T-helper 2 cell treated with Interferon-gamma antibody and Interleukin-4, amounts not matched to agents 100 ng/mL and 5 ng/mL, for 36 hours (primary cell): Measurements from ENCODE around the gene LY6G6F. TPM values are rescaled to one million over a fixed set of nuclear protein-coding genes. Genes with fewer than 3 reads are reported as not detected.

ENCODE experiments used
- intact Hi-C: fragments of 100-400 bp; cut with micrococcal nuclease; formaldehyde crosslinking; loops from one replicate; pipeline ENCODE4 v1.15.1; 2023
- total RNA-seq: library from RNA; stranded (reverse); gene quantifications from 2 replicates; pipeline ENCODE4 v1.2.3, GENCODE V29; 2022

Gene LY6G6F
- total RNA-seq, 1 donor from 2014 or later = not detected

DNA sequence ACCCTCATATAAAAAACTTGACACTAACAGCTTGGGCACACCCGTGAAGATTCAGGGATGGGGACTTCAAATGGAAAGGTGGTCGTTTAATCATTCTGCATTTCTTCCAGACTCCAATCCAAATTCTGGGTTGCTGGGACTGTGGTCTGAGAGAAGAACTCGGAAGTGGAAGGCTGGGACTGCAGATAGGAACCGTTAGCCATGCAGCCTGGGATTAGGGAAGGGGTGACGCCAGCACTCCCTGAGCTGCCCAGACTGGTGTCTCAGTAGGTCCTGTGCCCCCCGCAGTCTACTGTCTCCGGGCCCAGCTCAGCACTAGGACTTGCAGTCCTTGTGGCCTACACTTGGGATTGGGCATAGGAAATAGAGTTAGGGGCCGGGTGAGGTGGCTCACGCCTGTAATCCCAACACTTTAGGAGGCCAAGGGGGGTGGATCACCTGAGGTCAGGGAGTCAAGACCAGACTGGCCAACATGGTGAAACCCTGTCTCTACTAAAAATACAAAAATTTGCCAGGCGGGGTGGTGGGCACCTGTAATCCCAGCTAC, 30.2 kb downstream of the LY6G6F start:
- intact Hi-C loops = loop anchor here (2.0 to 10.0 kb wide), 5 partner anchors 85 to 1235 kb away; partner anchors contain the start of genes AGPAT1, ATF6B, ATP6V1G2 and BAG6

DNA sequence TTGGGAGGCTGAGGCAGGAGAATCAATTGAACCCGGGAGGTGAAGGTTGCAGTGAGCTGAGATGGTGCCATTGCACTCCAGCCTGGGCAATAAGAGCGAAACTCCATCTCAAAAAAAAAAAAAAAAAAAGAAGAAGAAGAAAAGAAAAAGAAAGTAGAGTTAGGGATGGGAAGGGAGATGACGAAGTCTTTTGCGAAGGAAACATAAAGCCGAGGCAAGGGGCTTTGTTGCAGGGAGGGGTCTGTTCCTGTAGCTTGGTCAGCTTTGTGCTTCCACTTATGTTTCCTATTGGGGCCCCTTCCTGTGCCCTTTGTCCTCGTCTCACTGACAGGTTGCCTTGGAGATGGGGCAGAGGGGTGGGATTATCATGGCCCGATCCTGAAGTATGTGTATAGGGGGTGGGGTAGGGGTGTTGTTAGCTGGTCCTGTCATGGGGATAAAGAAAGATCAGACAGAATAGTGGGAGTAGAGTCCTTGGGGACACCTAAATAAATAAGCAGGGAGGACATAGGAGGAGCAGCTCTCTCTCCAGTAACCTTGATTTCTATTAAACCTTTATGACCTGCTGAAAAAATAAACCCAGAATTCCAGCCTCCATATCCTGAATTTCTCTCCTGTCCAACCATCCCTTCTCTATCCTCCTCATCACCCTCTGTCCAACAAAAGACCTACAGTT, 30.8 kb downstream of the LY6G6F start:
- intact Hi-C loops = loop anchor here (2.0 to 10.0 kb wide), 5 partner anchors 85 to 1235 kb away; partner anchors contain the start of genes AGPAT1, ATF6B, ATP6V1G2 and BAG6

- intact Hi-C loops = loop anchor here (1.0 to 10.0 kb wide), 9 partner anchors 9 to 1234 kb away; partner anchors contain the start of genes AGPAT1, ATF6B, ATP6V1G2 and BAG6
Measured at GRCh38 chr6:31737991-31738979, 31.6 kb downstream of the LY6G6F start.

DNA sequence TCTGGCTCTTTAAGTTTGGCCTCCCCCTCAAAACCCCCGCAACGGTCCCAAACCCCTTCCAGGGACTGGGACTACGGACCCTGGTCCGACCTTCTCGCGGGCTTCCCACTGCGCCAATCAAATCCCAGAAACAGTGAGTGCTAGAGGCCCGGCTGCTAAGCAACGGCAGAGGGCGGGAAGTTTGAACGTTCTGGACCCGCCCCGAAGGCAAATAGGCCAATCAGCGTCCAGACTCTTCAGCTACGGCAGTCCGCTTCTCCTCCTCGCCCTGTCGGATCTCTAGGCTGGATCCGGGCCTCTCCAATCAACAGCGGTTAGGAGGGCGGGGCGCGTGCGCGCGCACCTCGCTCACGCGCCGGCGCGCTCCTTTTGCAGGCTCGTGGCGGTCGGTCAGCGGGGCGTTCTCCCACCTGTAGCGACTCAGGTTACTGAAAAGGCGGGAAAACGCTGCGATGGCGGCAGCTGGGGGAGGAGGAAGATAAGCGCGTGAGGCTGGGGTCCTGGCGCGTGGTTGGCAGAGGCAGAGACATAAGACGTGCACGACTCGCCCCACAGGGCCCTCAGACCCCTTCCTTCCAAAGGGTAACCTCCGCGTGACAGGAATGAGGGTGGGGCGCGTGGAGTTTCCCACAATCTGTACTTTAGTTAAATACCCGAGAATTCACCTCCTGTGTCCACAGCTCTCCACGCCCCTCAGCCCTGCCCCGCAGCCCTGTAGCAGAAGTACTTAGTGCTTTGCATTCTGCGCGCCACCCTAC, 33.2 kb downstream of the LY6G6F start, which contains the start of gene MSH5:
MSH5 (plus strand) TSS at position 367 of the 758 bp plus-strand sequence. CDS start 462 bp downstream, outside the sequence.
- intact Hi-C loops = loop anchor here (1.0 to 10.0 kb wide), 8 partner anchors 37 to 1232 kb away; partner anchors contain the start of genes ABHD16A, AGPAT1, ATP6V1G2 and BAG6

DNA sequence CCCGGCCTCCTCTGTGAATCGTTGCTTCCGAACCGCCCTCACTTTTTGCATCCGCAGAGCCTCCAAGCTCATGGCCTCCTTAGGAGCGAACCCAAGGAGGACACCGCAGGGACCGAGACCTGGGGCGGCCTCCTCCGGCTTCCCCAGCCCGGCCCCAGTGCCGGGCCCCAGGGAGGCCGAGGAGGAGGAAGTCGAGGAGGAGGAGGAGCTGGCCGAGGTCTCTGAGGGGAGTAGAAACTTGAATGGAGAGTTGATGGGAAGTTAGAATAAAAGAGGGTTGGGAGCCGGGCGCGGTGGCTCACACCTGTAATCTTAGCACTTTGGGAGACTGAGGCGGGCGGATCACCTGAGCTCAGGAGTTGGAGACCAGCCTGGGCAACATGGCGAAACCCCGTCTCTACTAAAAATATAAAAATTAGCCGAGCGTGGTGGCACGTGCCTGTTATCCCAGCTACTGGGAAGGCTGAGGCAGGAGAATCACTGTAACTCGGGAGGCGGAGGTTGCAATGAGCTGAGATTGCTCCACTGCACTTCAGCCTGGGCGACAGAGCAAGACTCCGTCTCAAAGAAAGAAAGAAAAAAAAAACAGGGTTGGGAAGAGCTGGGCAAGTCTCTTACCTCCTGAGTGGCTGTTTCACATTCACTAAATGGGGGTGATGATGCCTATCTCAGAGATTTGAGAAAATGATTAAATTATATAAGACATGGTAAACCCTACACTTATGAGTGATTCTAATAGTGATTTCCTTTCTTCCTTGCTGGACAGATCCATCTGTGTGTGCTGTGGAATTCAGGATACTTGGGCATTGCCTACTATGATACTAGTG, 33.9 kb downstream of the LY6G6F start:
- intact Hi-C loops = no loop called here

- intact Hi-C loops = no loop called here
Measured at GRCh38 chr6:31741815-31742214, 35.1 kb downstream of the LY6G6F start.

DNA sequence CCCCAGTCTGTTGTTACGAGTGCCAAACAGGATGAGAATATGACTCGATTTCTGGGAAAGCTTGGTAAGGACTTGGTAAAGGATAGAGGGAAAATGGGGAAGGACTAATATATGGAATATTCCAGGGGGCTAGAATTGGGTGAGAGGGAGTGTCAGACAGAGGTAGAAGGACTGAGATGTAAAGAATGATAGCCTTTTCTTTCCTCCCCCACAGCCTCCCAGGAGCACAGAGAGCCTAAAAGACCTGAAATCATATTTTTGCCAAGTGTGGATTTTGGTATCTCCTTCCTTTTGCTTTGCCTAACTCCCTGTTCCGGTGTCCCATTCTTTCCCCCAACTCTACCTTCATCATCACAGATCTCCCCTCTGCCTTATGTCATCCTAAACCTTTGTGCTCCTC, 36.2 kb downstream of the LY6G6F start:
- intact Hi-C loops = no loop called here

DNA sequence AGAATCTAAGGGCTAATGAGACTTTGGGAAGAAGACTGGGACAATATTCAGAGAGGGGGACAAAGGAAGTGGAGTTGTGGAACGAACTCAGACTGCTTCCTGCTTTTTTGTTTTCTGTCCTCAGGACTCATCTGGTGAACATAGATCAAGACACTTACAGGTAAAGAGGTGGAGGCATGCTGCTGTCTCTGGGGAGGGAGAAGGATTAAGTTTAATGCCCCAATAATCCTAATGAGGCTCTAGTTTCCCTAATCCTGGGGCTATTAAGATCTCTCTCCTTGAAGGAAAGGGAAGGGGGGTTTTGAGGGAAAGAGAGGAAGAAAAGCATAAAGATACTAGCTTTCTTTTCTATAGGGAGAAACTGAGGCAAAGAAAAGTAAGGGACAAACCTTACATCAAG, 37.8 kb downstream of the LY6G6F start:
- intact Hi-C loops = no loop called here

GRCh38 chr6:31749301-31750036, 42.8 kb downstream of the LY6G6F start:
- intact Hi-C loops = no loop called here

DNA sequence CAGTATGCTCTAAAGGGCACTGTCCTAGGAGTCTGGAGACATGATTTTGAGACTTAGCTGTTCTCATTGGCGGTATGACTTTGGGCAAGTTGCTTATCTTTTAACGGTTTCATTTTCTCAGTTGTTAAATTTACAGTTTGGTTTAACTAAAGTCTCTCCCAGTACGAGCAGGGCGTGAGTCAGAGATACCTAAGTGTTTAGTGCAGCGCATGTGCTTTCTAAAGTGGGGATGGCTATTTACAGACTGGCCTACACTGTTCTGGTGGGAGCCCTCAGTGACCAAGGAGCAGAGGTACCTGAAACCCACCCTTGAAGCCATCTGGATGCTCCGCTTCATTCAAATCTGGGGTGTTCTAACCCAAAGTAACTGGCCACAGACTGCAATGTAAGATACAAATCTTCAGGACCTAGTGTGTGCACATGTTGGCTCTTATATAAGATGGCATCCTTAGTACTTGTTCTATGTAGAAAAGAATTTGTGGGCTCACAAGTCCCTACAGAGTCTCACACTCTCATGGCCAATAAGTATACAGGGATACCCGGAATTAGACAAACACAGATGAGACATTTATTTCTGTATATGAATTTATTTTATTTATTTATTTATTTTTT, 43.9 kb downstream of the LY6G6F start:
- intact Hi-C loops = no loop called here

GRCh38 chr6:31752739-31753319, 46.2 kb downstream of the LY6G6F start:
- intact Hi-C loops = no loop called here

DNA sequence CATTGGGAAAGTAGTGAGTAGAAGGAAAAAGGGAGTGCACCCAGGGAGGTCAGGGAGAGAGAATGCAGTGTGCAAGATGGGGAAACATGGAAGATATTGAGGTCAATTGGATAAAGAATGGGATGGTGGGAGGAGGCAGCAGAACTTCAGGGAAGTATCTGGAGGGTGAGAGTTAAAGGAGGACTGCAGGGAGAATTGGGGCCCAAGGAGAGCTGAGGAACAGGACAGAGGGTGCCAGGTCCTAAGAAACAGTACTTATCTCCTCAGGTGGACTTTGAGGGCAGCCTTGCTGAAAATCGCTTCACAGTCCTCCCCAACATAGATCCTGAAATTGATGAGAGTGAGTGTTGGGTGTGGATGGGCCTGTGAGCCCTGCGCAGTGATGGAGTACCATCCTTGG, 51.6 kb downstream of the LY6G6F start:
- intact Hi-C loops = no loop called here

Other genes starting within 250 kb of the LY6G6F start
- 51.2 and 54.9 TPM in 2 replicates for gene MICB, start 208.7 kb upstream of the LY6G6F start, total RNA-seq
- not detected in 2 replicates for gene MCCD1, start 177.9 kb upstream of the LY6G6F start, total RNA-seq
- 431 and 439 TPM in 2 replicates for gene DDX39B, start 164.9 kb upstream of the LY6G6F start, total RNA-seq
- 1.3 and 1.7 TPM in 2 replicates for gene ATP6V1G2, start 160.3 kb upstream of the LY6G6F start, total RNA-seq
- gene NFKBIL1, start 159.3 kb upstream of the LY6G6F start, total RNA-seq = 14.3 and 16.3 TPM in 2 replicates
- 29.4 and 30.0 TPM in 2 replicates for gene LTA, start 134.6 kb upstream of the LY6G6F start, total RNA-seq
- 45.3 and 45.8 TPM in 2 replicates for gene TNF, start 131.3 kb upstream of the LY6G6F start, total RNA-seq
- 767 and 782 TPM in 2 replicates for gene LTB, start 124.4 kb upstream of the LY6G6F start, total RNA-seq
- gene LST1, start 120.6 kb upstream of the LY6G6F start, total RNA-seq = 29.8 and 33.1 TPM in 2 replicates
- gene NCR3, start 113.9 kb upstream of the LY6G6F start, total RNA-seq = 72.4 and 75.5 TPM in 2 replicates
- gene AIF1, start 91.6 kb upstream of the LY6G6F start, total RNA-seq = 67.9 and 70.2 TPM in 2 replicates
- 236 and 240 TPM in 2 replicates for gene PRRC2A, start 86.2 kb upstream of the LY6G6F start, total RNA-seq
- 266 and 270 TPM in 2 replicates for gene BAG6, start 54.2 kb upstream of the LY6G6F start, total RNA-seq
- gene APOM, start 51.0 kb upstream of the LY6G6F start, total RNA-seq = 3.0 TPM in 2 replicates
- gene C6orf47, start 46.1 kb upstream of the LY6G6F start, total RNA-seq = 20.8 and 21.6 TPM in 2 replicates
- 29.2 and 31.4 TPM in 2 replicates for gene GPANK1, start 41.9 kb upstream of the LY6G6F start, total RNA-seq
- gene CSNK2B, start 40.8 kb upstream of the LY6G6F start, total RNA-seq = 220 and 229 TPM in 2 replicates
- 27.9 and 32.1 TPM in 2 replicates for gene LY6G5B, start 36.9 kb upstream of the LY6G6F start, total RNA-seq
- gene LY6G5C, start 25.8 kb upstream of the LY6G6F start, total RNA-seq = 4.2 and 5.4 TPM in 2 replicates
- 53.8 and 54.9 TPM in 2 replicates for gene ABHD16A, start 3.5 kb upstream of the LY6G6F start, total RNA-seq
- not detected in 2 replicates for gene LY6G6D, start 8.5 kb downstream of the LY6G6F start, total RNA-seq
- 0.25 TPM in 1 of 2 replicates, not detected in the other for gene LY6G6C, start 14.9 kb downstream of the LY6G6F start, total RNA-seq
- not detected in 2 replicates for gene MPIG6B, start 16.5 kb downstream of the LY6G6F start, total RNA-seq
- 12.2 and 15.5 TPM in 2 replicates for gene DDAH2, start 22.4 kb downstream of the LY6G6F start, total RNA-seq
- gene CLIC1, start 29.7 kb downstream of the LY6G6F start, total RNA-seq = 590 and 596 TPM in 2 replicates
- gene MSH5, start 33.1 kb downstream of the LY6G6F start, total RNA-seq = 75.2 and 76.5 TPM in 2 replicates
- 16.6 and 20.2 TPM in 2 replicates for gene SAPCD1, start 55.8 kb downstream of the LY6G6F start, total RNA-seq
- gene VWA7, start 70.5 kb downstream of the LY6G6F start, total RNA-seq = 4.6 and 4.9 TPM in 2 replicates
- gene VARS1, start 88.9 kb downstream of the LY6G6F start, total RNA-seq = 124 TPM in 2 replicates
- 101 and 104 TPM in 2 replicates for gene LSM2, start 100.1 kb downstream of the LY6G6F start, total RNA-seq
- 2.6 and 2.8 TPM in 2 replicates for gene HSPA1L, start 108.4 kb downstream of the LY6G6F start, total RNA-seq
- gene HSPA1A, start 108.7 kb downstream of the LY6G6F start, total RNA-seq = 117 and 120 TPM in 2 replicates
- gene HSPA1B, start 120.9 kb downstream of the LY6G6F start, total RNA-seq = 83.9 and 85.5 TPM in 2 replicates
- gene NEU1, start 156.0 kb downstream of the LY6G6F start, total RNA-seq = 14.6 and 15.4 TPM in 2 replicates
- not detected in 2 replicates for gene SLC44A4, start 172.1 kb downstream of the LY6G6F start, total RNA-seq
- gene EHMT2, start 190.8 kb downstream of the LY6G6F start, total RNA-seq = 70.9 and 73.1 TPM in 2 replicates
- gene ZBTB12, start 195.2 kb downstream of the LY6G6F start, total RNA-seq = 2.8 TPM in 2 replicates
- 0.64 and 1.5 TPM in 2 replicates for gene C2, start 220.9 kb downstream of the LY6G6F start, total RNA-seq
- gene CFB, start 239.2 kb downstream of the LY6G6F start, total RNA-seq = not detected in 2 replicates